ENCODE measurements around the gene CMTR1.

CMTR1 gene

GRCh38 chr6:37432916-37433656, at the start of gene CMTR1:
TSS of gene CMTR1 (plus strand) at chr6:37433221. CDS start at chr6:37435630, 2,409 bp downstream.
- H3K4me3 ChIP-seq (ENCODE audit: low read depth, low read length) = peak within 1 kb of the TSS; percentile 86
- peak; percentile 89 for DNase-seq (ENCODE audit: low read depth)
- TF ChIP-seq CTCF (conservative IDR thresholded peaks at IDR 0.05; ENCODE audit: low read depth, low read length) = no peak

GRCh38 chr6:37388578-37388977, 44.4 kb upstream of the CMTR1 start:
- TF ChIP-seq CTCF (conservative IDR thresholded peaks at IDR 0.05; ENCODE audit: low read depth, low read length) = no peak
- no peak overlapping the region for H3K4me3 ChIP-seq (ENCODE audit: low read depth, low read length)
- DNase-seq (ENCODE audit: low read depth) = no peak

- no peak for TF ChIP-seq CTCF (conservative IDR thresholded peaks at IDR 0.05; ENCODE audit: low read depth, low read length)
These were observed 43.2 kb upstream of the CMTR1 start for GRCh38 chr6:37389857-37390256.

GRCh38 chr6:37391120-37391519, 41.9 kb upstream of the CMTR1 start:
- no peak overlapping the region for H3K4me3 ChIP-seq (ENCODE audit: low read depth, low read length)
- no peak for DNase-seq (ENCODE audit: low read depth)
- no peak for TF ChIP-seq CTCF (conservative IDR thresholded peaks at IDR 0.05; ENCODE audit: low read depth, low read length)

More at GRCh38 chr6:37389857-37390256, 43.2 kb upstream of the CMTR1 start:
- H3K4me3 ChIP-seq (ENCODE audit: low read depth, low read length) = no peak overlapping the region
- DNase-seq (ENCODE audit: low read depth) = no peak

GRCh38 chr6:37392821-37393220, 40.2 kb upstream of the CMTR1 start:
- H3K4me3 ChIP-seq (ENCODE audit: low read depth, low read length) = no peak overlapping the region
- no peak for DNase-seq (ENCODE audit: low read depth)
- no peak for TF ChIP-seq CTCF (conservative IDR thresholded peaks at IDR 0.05; ENCODE audit: low read depth, low read length)

GRCh38 chr6:37393381-37393929, 39.6 kb upstream of the CMTR1 start:
- DNase-seq (ENCODE audit: low read depth) = no peak
- TF ChIP-seq CTCF (conservative IDR thresholded peaks at IDR 0.05; ENCODE audit: low read depth, low read length) = no peak
- H3K4me3 ChIP-seq (ENCODE audit: low read depth, low read length) = no peak overlapping the region
